Stimulated activated naive CD8-positive, alpha-beta T cell treated with anti-CD3 and anti-CD28 coated beads, Interleukin-15, Interleukin-2, amounts not matched to agents 100 U/mL and 50 U/mL, for 24 hours (primary cell): Measurements from ENCODE around the gene TMEM270.
A peak's percentile ranks its signal among the peaks of the same experiment; 100 is the strongest.
"Not testable (repeated sequence)": the region's sequence is repeated elsewhere in the genome, so short reads cannot be mapped to it uniquely, and the experiment has no call there.

Experiments
- ATAC-seq: fragments of 150-1000 bp; cut with Tn5 transposase; one replicate; pipeline ENCODE4 v1.10.0; 2021
- DNase-seq: peaks from one replicate; pipeline ENCODE4 v3.0.0; 2021

TMEM270 gene

DNA sequence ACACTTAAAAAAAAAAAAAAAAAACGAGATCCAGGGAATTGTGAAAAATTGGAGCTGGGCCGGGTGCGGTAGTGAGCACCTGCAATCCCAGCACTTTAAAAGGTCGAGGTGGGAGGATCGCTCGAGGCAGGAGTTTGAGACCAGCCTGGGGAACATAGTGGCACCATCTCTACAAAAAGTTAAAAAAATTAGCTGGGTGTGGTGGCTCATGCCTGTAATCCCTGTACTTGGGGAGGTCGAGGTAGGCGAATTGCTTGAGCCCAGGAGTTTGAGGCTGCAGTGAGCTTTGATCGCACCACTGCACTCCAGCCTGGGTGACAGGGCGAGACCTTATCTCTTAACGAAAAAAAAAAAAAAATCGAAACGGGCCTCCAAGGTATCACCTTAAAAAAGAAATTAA, 28.2 kb upstream of the TMEM270 start:
- DNase-seq (no peak), ATAC-seq (no peak)

DNA sequence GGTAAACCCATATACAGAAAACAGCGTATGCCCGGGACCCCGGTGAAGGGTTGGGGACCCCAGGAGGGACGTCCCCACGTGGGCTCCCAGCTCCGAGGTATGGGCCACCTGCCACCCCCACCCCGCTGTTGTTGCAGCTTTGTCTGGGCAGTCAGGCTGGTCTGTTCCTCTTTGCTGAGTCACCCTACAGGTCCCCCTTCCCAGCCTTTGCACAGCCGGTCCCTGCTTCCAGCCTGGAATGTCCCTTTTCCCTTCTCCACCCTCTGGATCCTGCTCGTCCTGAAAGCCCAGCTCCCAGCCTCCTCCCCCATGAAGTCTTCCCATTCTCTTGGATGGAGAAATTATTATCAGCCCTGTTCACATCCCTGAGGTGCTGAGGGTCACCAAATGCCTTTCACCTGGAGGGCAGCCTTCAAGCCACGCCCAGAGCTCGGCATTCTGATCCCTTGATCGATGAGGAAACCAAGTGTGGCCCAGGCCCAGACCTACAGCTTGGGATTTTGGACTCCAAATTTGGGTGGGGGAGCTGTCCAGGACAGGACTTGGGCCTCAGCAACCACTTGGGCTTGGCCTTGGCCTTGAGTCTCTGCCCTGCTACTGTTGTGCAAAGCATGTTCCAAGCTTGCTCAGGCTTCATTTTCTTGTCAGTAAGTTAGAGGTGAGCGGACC, 27.6 kb upstream of the TMEM270 start:
- DNase-seq, result no peak
- no peak for ATAC-seq

DNA sequence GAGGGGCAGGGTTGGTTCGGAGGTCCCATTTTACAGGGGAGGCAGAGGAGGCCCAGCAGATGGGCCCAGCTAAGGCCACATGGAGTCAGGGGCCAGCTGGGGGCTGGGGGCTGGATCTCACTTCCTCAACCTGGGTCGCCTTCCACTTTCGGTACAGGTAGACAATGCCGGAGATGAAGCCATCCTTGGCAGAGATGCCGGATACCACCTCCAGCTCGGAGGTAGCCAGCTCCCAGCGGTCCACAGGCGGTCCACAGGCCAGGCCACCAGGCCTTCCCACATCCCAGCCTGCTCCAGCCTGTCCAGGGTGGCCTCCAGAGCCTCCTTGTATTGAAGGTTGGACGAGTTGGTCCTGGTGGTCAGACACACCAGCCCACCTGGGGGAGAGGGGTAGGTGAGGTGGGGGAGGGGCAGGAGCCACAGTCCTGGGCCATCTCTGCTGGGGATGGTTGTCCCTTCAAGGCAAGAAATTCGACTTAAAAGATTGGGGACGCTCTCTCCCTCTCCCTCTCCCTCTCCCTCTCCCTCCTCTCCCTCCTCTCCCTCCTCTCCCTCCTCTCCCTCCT, 26.2 kb upstream of the TMEM270 start:
- DNase-seq (no peak), ATAC-seq (no peak)

GRCh38 chr7:73837167-73837566, 23.8 kb upstream of the TMEM270 start:
- DNase-seq, ATAC-seq: not testable (repeated sequence)

DNA sequence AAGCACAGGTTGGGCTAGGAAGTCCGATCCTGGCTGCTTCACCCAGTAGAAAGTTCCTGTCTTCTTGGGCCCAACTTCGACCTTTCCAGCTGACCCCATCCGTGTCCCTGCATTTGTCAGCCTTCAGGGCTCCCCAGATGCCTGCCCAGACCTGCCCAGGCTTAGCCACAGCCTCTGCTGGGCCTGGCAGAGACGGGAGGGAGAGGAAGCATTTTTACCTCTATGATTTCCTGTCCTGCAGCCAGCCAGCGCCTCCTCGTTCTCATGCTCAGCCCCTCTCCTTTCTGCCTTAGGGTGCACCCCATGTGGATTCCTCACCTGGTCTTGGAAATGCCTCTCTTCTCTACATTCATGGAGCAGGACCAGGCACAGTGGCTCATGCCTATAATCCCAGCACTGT, 22.3 kb upstream of the TMEM270 start:
- ATAC-seq, result no peak
- no peak for DNase-seq

DNA sequence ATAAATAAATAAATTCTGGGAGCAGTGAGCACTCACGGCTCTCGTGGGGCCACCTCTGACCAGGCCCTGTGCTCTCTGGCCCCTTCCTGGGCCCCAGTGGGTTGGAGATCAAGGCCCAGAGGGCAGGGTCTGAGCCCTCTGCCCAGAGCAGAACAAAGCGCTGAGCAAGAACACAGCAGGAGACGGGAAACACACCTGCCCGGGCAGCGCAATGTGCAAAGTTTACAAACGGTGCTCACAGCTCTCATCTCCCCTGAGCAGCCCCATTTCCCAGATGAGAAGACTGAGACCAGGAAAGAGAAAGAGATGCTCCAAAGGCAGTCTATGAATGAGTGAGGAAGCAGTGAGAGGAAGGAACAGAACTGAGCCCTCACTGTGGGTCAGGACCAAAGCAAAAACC, 21.7 kb upstream of the TMEM270 start:
- DNase-seq, result no peak
- ATAC-seq, result no peak

- no peak for DNase-seq
- no peak for ATAC-seq
Observed at GRCh38 chr7:73839743-73840714, 20.9 kb upstream of the TMEM270 start.

DNA sequence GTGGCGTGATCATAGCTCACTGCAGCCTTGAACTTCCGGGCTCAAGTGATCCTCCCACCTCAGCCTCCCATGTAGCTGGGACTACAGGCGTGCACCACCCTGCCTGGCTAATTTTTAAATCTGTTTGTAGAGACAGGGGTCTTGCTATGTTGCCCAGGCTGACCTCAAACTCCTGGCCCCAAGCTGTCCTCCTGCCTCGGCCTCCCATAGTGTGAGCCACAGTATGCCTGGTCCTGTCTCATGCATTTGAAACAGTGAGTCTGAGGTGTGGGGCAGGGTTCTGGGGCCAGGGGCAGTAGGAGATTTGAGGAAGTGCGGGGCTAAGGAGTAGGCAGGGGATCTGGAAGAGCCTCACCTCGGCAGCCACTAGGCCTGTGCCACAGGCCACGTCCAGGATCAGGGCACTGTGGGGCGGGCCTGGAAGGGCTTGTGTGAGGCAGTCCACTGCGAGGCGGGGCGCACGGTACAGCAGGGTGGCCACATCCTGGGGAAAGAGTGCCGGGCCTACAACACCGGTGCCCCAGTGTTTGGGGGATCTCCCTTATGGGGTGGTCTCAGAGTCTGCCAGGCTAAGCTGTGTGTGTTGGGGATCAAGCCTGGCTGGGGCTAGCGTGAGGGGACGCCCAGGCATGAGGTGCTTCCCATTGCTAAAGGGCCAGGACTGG, 20.1 kb upstream of the TMEM270 start:
- DNase-seq (no peak), ATAC-seq (no peak)

GRCh38 chr7:73841689-73842066, 19.3 kb upstream of the TMEM270 start:
- no peak for DNase-seq
- ATAC-seq, result no peak

DNA sequence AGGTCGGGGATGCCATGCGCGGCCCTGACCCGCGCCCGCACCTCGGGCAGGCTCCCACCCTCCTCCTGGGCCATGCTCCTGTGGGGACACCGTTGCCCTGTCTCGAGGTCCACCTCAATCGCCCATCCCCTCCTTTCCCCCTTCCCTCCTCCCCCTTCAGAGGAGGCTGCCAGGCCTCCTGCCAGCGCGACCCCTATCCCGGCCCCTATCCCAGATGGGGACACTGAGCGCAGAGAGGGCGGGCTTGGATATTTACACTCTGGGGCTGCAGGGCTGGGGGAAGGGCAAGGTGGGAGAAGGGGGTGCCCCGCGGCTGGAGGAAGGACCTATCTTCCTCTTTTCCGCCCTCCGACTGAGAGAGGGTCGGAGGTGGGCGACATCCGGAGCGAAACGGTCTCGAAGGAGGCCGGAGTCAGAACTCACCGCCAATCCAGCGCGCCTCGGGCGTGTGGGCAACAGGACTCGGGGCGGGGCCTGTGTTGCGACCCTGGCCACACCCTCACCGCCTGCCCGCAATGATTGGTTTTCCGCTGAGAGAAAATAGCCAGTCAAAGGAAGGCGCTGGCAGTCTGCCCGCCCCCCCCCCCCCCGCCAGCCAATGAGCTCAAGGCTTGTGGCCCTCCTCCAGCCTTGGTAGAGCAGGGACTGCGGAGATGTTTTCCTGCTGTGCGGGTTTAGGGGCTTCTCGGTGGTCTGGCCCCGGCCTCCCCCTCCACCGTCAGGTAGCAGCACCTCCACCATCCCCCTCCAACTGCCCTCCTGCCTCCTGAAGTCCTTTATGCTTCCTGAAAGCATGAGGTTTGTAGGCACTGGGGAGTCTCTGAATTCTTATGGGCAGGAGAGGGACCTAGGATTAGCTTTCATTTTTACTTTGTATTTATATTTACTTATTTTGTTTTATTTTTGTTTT, 18.6 kb upstream of the TMEM270 start, which contains the start of gene METTL27:
METTL27 (minus strand) TSS at position 450 of the 910 bp plus-strand sequence; CDS start at position 74, 376 bp downstream.
- ATAC-seq (peak; percentile 99), DNase-seq (peak; percentile 91)

DNA sequence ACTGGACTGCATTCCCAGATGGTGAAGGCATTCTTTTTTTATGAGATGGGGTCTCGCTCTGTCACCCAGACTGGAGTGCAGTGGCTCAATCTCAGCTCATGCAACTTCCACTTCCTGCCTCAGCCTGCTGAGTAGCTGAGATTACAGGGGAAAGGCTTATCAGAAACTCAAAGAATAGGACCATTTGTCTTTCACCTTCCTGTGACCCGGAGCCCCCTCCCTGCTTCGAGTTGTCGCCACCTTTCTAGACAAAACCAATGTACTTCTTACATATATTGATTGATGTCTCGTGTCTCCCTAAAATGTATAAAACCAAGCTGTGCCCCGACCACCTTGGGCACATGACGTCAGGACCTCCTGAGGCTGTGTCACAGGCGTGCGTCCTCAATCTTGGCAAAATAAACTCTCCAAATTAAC, 16.8 kb upstream of the TMEM270 start:
- DNase-seq (no peak), ATAC-seq (no peak)

GRCh38 chr7:73844848-73845460, 16.0 kb upstream of the TMEM270 start:
- ATAC-seq, result no peak
- DNase-seq, result no peak

GRCh38 chr7:73845701-73846195, 15.2 kb upstream of the TMEM270 start:
- not testable (repeated sequence) for ATAC-seq, DNase-seq

DNA sequence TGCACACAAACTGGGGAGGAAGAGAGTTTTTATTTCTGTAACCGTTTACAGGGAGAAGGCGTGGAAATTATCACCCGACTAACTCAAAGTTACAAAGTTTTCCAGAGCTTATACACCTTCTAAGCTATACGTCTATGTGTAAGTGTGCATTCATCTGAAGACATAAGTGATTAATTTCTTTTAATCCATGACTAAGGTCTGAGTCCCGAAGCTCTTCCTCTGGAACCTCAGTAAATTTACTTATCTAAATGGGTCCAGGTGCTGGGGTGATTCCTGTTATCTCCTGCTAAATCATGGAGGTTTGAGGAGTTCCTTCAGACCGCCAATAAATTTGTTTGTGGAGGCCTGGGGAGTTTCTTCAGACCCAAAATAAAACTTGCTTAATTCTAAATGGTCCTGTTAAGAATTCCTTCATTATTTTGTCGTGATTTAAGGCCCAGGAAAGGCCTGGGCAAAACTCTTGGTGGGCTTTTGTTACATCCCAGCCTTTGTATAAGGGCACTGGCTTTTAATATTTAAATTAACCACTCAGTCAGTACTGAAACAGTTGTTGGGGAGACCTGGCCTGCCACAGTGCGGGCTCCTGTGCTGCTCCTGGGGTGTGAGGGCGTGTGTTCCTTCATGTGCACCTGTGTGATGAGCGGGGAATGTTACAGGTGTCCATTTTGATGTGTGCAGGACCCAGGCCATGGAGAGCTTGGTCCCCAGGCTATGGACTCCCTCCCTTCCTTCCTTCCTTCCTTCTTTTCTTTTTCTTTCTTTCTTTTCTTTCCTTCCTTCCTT, 12.8 kb upstream of the TMEM270 start:
- no peak for DNase-seq
- ATAC-seq, result no peak

- no peak for DNase-seq
Observed at GRCh38 chr7:73850781-73851207, 10.2 kb upstream of the TMEM270 start.

GRCh38 chr7:73851410-73852338, 9.3 kb upstream of the TMEM270 start:
- DNase-seq (no peak), ATAC-seq (peak; percentile 96)

More at GRCh38 chr7:73850781-73851207, 10.2 kb upstream of the TMEM270 start:
- ATAC-seq, result no peak

- DNase-seq, result no peak
- no peak for ATAC-seq
Observed at GRCh38 chr7:73852500-73852899, 8.5 kb upstream of the TMEM270 start.

DNA sequence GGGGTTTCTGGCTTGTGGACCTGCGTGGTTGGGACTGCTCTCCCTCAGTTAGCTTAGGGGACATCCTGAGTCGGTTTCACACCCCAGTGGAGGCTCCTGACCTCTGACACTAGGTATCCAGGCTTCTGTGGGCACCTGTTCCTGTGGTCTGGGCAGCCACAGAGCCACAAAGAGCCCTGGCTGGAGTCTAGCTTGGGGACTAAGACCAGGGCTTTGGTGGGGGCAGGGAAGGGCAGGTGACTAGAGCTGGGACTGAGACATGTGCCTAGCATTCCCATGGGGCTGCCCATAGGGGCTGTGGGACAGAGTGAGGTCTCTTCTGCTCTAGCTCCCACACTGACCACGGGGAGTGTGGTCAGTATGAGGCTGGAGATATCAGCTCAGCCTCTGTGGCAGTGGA, 4.0 kb upstream of the TMEM270 start:
- no peak for ATAC-seq
- no peak for DNase-seq

DNA sequence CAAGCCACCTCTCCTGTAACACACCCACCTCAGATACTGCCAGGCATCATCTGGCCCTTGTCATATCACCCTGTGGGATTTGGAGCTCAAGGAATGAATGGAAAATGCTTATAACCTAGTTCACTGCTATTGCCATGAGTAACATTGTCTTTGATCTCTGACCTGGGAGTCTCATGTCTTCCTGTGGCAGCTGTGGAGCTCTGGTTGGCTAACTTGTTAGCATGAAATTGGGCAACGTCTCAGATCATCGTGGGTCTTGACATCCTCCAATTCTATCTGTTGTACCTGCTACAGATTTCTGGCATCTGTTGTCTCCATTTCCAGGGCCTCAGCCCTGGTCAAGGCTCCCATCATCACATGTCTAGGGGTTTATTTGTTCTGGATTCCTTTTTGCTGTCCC, 2.2 kb upstream of the TMEM270 start:
- DNase-seq (no peak), ATAC-seq (no peak)
